Neural cell (in vitro differentiated cells): ENCODE data around the gene SMAP1. TPM values are rescaled to one million over a fixed set of nuclear protein-coding genes. Genes with fewer than 3 reads are reported as not detected.

ENCODE experiments used
- H2AFZ ChIP-seq: fragments of 200-600, 300-800 bp; sonication (generic), shearing (Covaris generic); 2 replicates; pipeline ENCODE4 v1.6.0; 2014; ENCODE audit warnings: low read depth, mild to moderate bottlenecking, antibody characterized with exemption, low read length, moderate library complexity
- H3F3A ChIP-seq: fragments of 200-600 bp; shearing (Covaris generic); 2 replicates; pipeline ENCODE4 v1.6.1; 2016; ENCODE audit warnings: mild to moderate bottlenecking, moderate library complexity, mixed read lengths, antibody characterized with exemption, low read length; ENCODE audit not compliant: insufficient read depth, poor library complexity, severe bottlenecking
- H3K27ac ChIP-seq: fragments of 200-600, 300-800 bp; sonication (generic), shearing (Covaris generic); 2 replicates; pipeline ENCODE4 v1.5.1; 2014; ENCODE audit warnings: mild to moderate bottlenecking, low read length, moderate library complexity
- H3K27me3 ChIP-seq: fragments of 300-800, 200-600 bp; sonication (generic), shearing (Covaris generic); 2 replicates; pipeline ENCODE4 v1.6.0; 2014; ENCODE audit warnings: mild to moderate bottlenecking, low read depth, low read length, moderate library complexity; ENCODE audit not compliant: insufficient read depth
- H3K36me3 ChIP-seq: fragments of 300-800, 200-600 bp; sonication (generic), shearing (Covaris generic); 2 replicates; pipeline ENCODE4 v1.5.1; 2014; ENCODE audit warnings: mild to moderate bottlenecking, antibody characterized with exemption, low read length, moderate library complexity; ENCODE audit not compliant: insufficient read depth
- H3K4me2 ChIP-seq: fragments of 300-800, 200-600 bp; sonication (generic), shearing (Covaris generic); 2 replicates; pipeline ENCODE4 v1.6.0; 2014; ENCODE audit warnings: mild to moderate bottlenecking, low read length
- H3K4me3 ChIP-seq: fragments of 300-800, 200-600 bp; sonication (generic), shearing (Covaris generic); 2 replicates; pipeline ENCODE4 v1.5.1; 2014; ENCODE audit warnings: mild to moderate bottlenecking, low read length, moderate library complexity
- H3K79me2 ChIP-seq: fragments of 200-600 bp; shearing (Covaris generic); replicated peaks from 2 replicates; pipeline ENCODE4 v1.6.0; 2014; ENCODE audit warnings: mild to moderate bottlenecking, low read length, moderate library complexity; ENCODE audit not compliant: insufficient read depth
- H3K9ac ChIP-seq: fragments of 300-800, 200-600 bp; sonication (generic), shearing (Covaris generic); 2 replicates; pipeline ENCODE4 v1.6.1; 2016; ENCODE audit warnings: mild to moderate bottlenecking, low read length, mixed read lengths
- H3K9me2 ChIP-seq: fragments of 200-600 bp; shearing (Covaris generic); 2 replicates; pipeline ENCODE4 v1.6.1; 2016; ENCODE audit warnings: mild to moderate bottlenecking, low read length, mixed read lengths; ENCODE audit not compliant: insufficient read depth
- H3K9me3 ChIP-seq: fragments of 200-600, 300-800 bp; sonication (generic), shearing (Covaris generic); 2 replicates; pipeline ENCODE4 v1.6.1; 2016; ENCODE audit warnings: mild to moderate bottlenecking, mixed run types, low read length, moderate library complexity, mixed read lengths
- H4K20me1 ChIP-seq: fragments of 200-600 bp; shearing (Covaris generic); 2 replicates; pipeline ENCODE4 v1.6.1; 2016; ENCODE audit warnings: mild to moderate bottlenecking, mixed run types; ENCODE audit not compliant: insufficient read depth
- EP300 ChIP-seq: fragments of 450-650 bp; conservative IDR thresholded peaks from 2 replicates; pipeline ENCODE4 v1.6.1; 2014; ENCODE audit warnings: antibody characterized with exemption, mild to moderate bottlenecking, moderate library complexity; ENCODE audit not compliant: poor library complexity, severe bottlenecking
- EZH2 ChIP-seq: fragments of 200-600, 300-800 bp; shearing (Covaris generic), sonication (generic); IDR thresholded peaks from 2 replicates; pipeline ENCODE4 v1.6.1; 2014; ENCODE audit warnings: antibody characterized with exemption, low read length, borderline replicate concordance, mild to moderate bottlenecking; ENCODE audit not compliant: insufficient read depth, poor library complexity, severe bottlenecking
- MXI1 ChIP-seq: fragments of 450-650 bp; conservative IDR thresholded peaks from 2 replicates; pipeline ENCODE4 v1.6.1; 2014; ENCODE audit warnings: antibody characterized with exemption, mild to moderate bottlenecking; ENCODE audit not compliant: poor library complexity, severe bottlenecking
- POLR2AphosphoS5 ChIP-seq: IDR thresholded peaks from 2 replicates; pipeline ENCODE4 v1.6.1; 2012
- RAD21 ChIP-seq: fragments of 450-650 bp; conservative IDR thresholded peaks from 2 replicates; pipeline ENCODE4 v1.6.1; 2014; ENCODE audit warnings: antibody characterized with exemption, mild to moderate bottlenecking, moderate library complexity
- REST ChIP-seq: IDR thresholded peaks from 2 replicates; pipeline ENCODE4 v1.6.1; 2012; ENCODE audit warnings: borderline replicate concordance
- SMC3 ChIP-seq: fragments of 450-650 bp; conservative IDR thresholded peaks from 2 replicates; pipeline ENCODE4 v1.6.1; 2014; ENCODE audit warnings: antibody characterized with exemption, mild to moderate bottlenecking, moderate library complexity; ENCODE audit not compliant: poor library complexity
- TAF1 ChIP-seq: IDR thresholded peaks from 2 replicates; pipeline ENCODE4 v1.6.1; 2012; ENCODE audit warnings: low read depth
- polyA plus RNA-seq: library from polyadenylated mRNA; depleted of rRNA; stranded (reverse); fragments of >200 nt; gene quantifications from 2 replicates; pipeline ENCODE4 v1.2.3, GENCODE V29; 2014
- TF ChIP-seq, protein P1 (sequence below): fragments of 450-650 bp; IDR thresholded peaks from 2 replicates; pipeline ENCODE4 v1.5.1; 2014; ENCODE audit warnings: antibody characterized with exemption, mild to moderate bottlenecking, moderate library complexity; ENCODE audit not compliant: poor library complexity, severe bottlenecking

SMAP1 gene
- polyA plus RNA-seq, 1 donor from 2014 or later, result 43.7 TPM

DNA sequence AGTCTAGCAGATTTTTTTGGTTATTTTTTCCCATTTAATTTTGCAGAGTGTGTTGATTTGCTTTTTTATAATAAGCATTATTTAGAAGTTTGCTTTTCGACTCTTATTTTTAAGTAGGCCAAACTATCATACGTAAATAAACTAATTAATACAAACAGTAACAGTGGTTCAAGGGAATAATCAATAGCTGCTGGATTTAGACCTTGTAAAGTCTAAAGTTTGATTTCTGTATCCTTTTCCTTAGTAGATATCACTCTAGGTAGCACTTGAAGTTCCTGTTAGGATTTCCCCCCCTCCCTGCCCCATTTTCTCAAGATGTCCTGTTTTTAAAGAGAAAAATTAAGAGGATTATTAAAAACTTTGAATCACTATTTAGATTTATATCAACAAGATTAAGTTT lies 153.1 kb downstream of the SMAP1 start:
- Histone ChIP-seq H4K20me1 (no peaks in the 10 kb centered on the region), H3K27ac (no peak overlapping the region), H3K9me3 (no peaks in the 10 kb centered on the region), H2AFZ (no peak overlapping the region), H3K27me3 (no peaks in the 10 kb centered on the region), H3F3A (no peaks in the 10 kb centered on the region), H3K9me2 (no peaks in the 10 kb centered on the region), H3K4me3 (no peak overlapping the region), H3K4me2 (no peak overlapping the region), H3K79me2 (no peaks in the 10 kb centered on the region), H3K9ac (no peak overlapping the region), H3K36me3 (no peaks in the 10 kb centered on the region)
- TF ChIP-seq TAF1, result no peak

GRCh38 chr6:70821751-70822150 lies 154.1 kb downstream of the SMAP1 start:
- Histone ChIP-seq H3K4me2 (no peak overlapping the region), H3F3A (no peaks in the 10 kb centered on the region), H3K36me3 (no peaks in the 10 kb centered on the region), H3K9ac (no peak overlapping the region), H2AFZ (no peak overlapping the region), H3K4me3 (no peak overlapping the region), H3K79me2 (no peaks in the 10 kb centered on the region), H3K27me3 (no peaks in the 10 kb centered on the region), H3K9me3 (no peaks in the 10 kb centered on the region), H4K20me1 (no peaks in the 10 kb centered on the region), H3K9me2 (no peaks in the 10 kb centered on the region), H3K27ac (no peak overlapping the region)
- TF ChIP-seq TAF1 (no peak), POLR2AphosphoS5 (no peak), EZH2 (no peak), MXI1 (no peak), RAD21 (no peak), REST (no peak), EP300 (no peak), SMC3 (no peak)
- TF ChIP-seq, protein P1, sequence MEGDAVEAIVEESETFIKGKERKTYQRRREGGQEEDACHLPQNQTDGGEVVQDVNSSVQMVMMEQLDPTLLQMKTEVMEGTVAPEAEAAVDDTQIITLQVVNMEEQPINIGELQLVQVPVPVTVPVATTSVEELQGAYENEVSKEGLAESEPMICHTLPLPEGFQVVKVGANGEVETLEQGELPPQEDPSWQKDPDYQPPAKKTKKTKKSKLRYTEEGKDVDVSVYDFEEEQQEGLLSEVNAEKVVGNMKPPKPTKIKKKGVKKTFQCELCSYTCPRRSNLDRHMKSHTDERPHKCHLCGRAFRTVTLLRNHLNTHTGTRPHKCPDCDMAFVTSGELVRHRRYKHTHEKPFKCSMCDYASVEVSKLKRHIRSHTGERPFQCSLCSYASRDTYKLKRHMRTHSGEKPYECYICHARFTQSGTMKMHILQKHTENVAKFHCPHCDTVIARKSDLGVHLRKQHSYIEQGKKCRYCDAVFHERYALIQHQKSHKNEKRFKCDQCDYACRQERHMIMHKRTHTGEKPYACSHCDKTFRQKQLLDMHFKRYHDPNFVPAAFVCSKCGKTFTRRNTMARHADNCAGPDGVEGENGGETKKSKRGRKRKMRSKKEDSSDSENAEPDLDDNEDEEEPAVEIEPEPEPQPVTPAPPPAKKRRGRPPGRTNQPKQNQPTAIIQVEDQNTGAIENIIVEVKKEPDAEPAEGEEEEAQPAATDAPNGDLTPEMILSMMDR, result no peak

GRCh38 chr6:70823651-70824050 lies 156.0 kb downstream of the SMAP1 start:
- Histone ChIP-seq H3K36me3 (no peaks in the 10 kb centered on the region), H3K79me2 (no peaks in the 10 kb centered on the region), H3K9me2 (no peaks in the 10 kb centered on the region), H3K27ac (no peak overlapping the region), H3K9me3 (no peaks in the 10 kb centered on the region), H3K4me2 (no peak overlapping the region), H3K27me3 (no peaks in the 10 kb centered on the region), H3K4me3 (no peak overlapping the region), H2AFZ (no peak overlapping the region), H4K20me1 (no peaks in the 10 kb centered on the region), H3F3A (no peaks in the 10 kb centered on the region), H3K9ac (no peak overlapping the region)
- TF ChIP-seq REST (no peak), MXI1 (no peak), RAD21 (no peak)
- TF ChIP-seq, protein P1, result no peak
